Suprapubic skin (tissue), 2 donors: ENCODE measurements around the gene RING1.

ENCODE experiments used
- EP300 ChIP-seq: sonication (generic); formaldehyde crosslinking; IDR thresholded peaks from one replicate; pipeline ENCODE4 v1.6.1; 2017; ENCODE audit warnings: antibody characterized with exemption
- POLR2A ChIP-seq, 2 donors: fragments of 450-650 bp; IDR thresholded peaks; one replicate each; pipeline ENCODE4 v1.6.1; 2017; ENCODE audit warnings: antibody characterized with exemption in 2 of 2, mild to moderate bottlenecking in 2 of 2, moderate library complexity in 2 of 2

GRCh38 chr6:33250731-33251130 is 42.4 kb downstream of the RING1 start:
- TF ChIP-seq POLR2A (IDR thresholded peaks at IDR 0.05) (no peak), EP300 (no peak)
